Neural cell (in vitro differentiated cells): ENCODE results near the gene C2CD3. TPM values are rescaled to one million over a fixed set of nuclear protein-coding genes. Genes with fewer than 3 reads are reported as not detected.

Source experiments
- H2AFZ ChIP-seq: fragments of 200-600, 300-800 bp; sonication (generic), shearing (Covaris generic); 2 replicates; pipeline ENCODE4 v1.6.0; 2014; ENCODE audit warnings: low read depth, mild to moderate bottlenecking, antibody characterized with exemption, low read length, moderate library complexity
- H3F3A ChIP-seq: fragments of 200-600 bp; shearing (Covaris generic); 2 replicates; pipeline ENCODE4 v1.6.1; 2016; ENCODE audit warnings: mild to moderate bottlenecking, moderate library complexity, mixed read lengths, antibody characterized with exemption, low read length; ENCODE audit not compliant: insufficient read depth, poor library complexity, severe bottlenecking
- H3K27ac ChIP-seq: fragments of 200-600, 300-800 bp; sonication (generic), shearing (Covaris generic); 2 replicates; pipeline ENCODE4 v1.5.1; 2014; ENCODE audit warnings: mild to moderate bottlenecking, low read length, moderate library complexity
- H3K27me3 ChIP-seq: fragments of 300-800, 200-600 bp; sonication (generic), shearing (Covaris generic); 2 replicates; pipeline ENCODE4 v1.6.0; 2014; ENCODE audit warnings: mild to moderate bottlenecking, low read depth, low read length, moderate library complexity; ENCODE audit not compliant: insufficient read depth
- H3K36me3 ChIP-seq: fragments of 300-800, 200-600 bp; sonication (generic), shearing (Covaris generic); 2 replicates; pipeline ENCODE4 v1.5.1; 2014; ENCODE audit warnings: mild to moderate bottlenecking, antibody characterized with exemption, low read length, moderate library complexity; ENCODE audit not compliant: insufficient read depth
- H3K4me2 ChIP-seq: fragments of 300-800, 200-600 bp; sonication (generic), shearing (Covaris generic); 2 replicates; pipeline ENCODE4 v1.6.0; 2014; ENCODE audit warnings: mild to moderate bottlenecking, low read length
- H3K4me3 ChIP-seq: fragments of 300-800, 200-600 bp; sonication (generic), shearing (Covaris generic); 2 replicates; pipeline ENCODE4 v1.5.1; 2014; ENCODE audit warnings: mild to moderate bottlenecking, low read length, moderate library complexity
- H3K79me2 ChIP-seq: fragments of 200-600 bp; shearing (Covaris generic); replicated peaks from 2 replicates; pipeline ENCODE4 v1.6.0; 2014; ENCODE audit warnings: mild to moderate bottlenecking, low read length, moderate library complexity; ENCODE audit not compliant: insufficient read depth
- H3K9ac ChIP-seq: fragments of 300-800, 200-600 bp; sonication (generic), shearing (Covaris generic); 2 replicates; pipeline ENCODE4 v1.6.1; 2016; ENCODE audit warnings: mild to moderate bottlenecking, low read length, mixed read lengths
- H3K9me2 ChIP-seq: fragments of 200-600 bp; shearing (Covaris generic); 2 replicates; pipeline ENCODE4 v1.6.1; 2016; ENCODE audit warnings: mild to moderate bottlenecking, low read length, mixed read lengths; ENCODE audit not compliant: insufficient read depth
- H3K9me3 ChIP-seq: fragments of 200-600, 300-800 bp; sonication (generic), shearing (Covaris generic); 2 replicates; pipeline ENCODE4 v1.6.1; 2016; ENCODE audit warnings: mild to moderate bottlenecking, mixed run types, low read length, moderate library complexity, mixed read lengths
- H4K20me1 ChIP-seq: fragments of 200-600 bp; shearing (Covaris generic); 2 replicates; pipeline ENCODE4 v1.6.1; 2016; ENCODE audit warnings: mild to moderate bottlenecking, mixed run types; ENCODE audit not compliant: insufficient read depth
- CTCF ChIP-seq: fragments of 450-650 bp; IDR thresholded peaks from 2 replicates; pipeline ENCODE4 v1.5.1; 2014; ENCODE audit warnings: antibody characterized with exemption, mild to moderate bottlenecking, moderate library complexity; ENCODE audit not compliant: poor library complexity, severe bottlenecking
- EP300 ChIP-seq: fragments of 450-650 bp; conservative IDR thresholded peaks from 2 replicates; pipeline ENCODE4 v1.6.1; 2014; ENCODE audit warnings: antibody characterized with exemption, mild to moderate bottlenecking, moderate library complexity; ENCODE audit not compliant: poor library complexity, severe bottlenecking
- EZH2 ChIP-seq: fragments of 200-600, 300-800 bp; shearing (Covaris generic), sonication (generic); IDR thresholded peaks from 2 replicates; pipeline ENCODE4 v1.6.1; 2014; ENCODE audit warnings: antibody characterized with exemption, low read length, borderline replicate concordance, mild to moderate bottlenecking; ENCODE audit not compliant: insufficient read depth, poor library complexity, severe bottlenecking
- MXI1 ChIP-seq: fragments of 450-650 bp; conservative IDR thresholded peaks from 2 replicates; pipeline ENCODE4 v1.6.1; 2014; ENCODE audit warnings: antibody characterized with exemption, mild to moderate bottlenecking; ENCODE audit not compliant: poor library complexity, severe bottlenecking
- POLR2AphosphoS5 ChIP-seq: IDR thresholded peaks from 2 replicates; pipeline ENCODE4 v1.6.1; 2012
- RAD21 ChIP-seq: fragments of 450-650 bp; conservative IDR thresholded peaks from 2 replicates; pipeline ENCODE4 v1.6.1; 2014; ENCODE audit warnings: antibody characterized with exemption, mild to moderate bottlenecking, moderate library complexity
- SMC3 ChIP-seq: fragments of 450-650 bp; conservative IDR thresholded peaks from 2 replicates; pipeline ENCODE4 v1.6.1; 2014; ENCODE audit warnings: antibody characterized with exemption, mild to moderate bottlenecking, moderate library complexity; ENCODE audit not compliant: poor library complexity
- TAF1 ChIP-seq: IDR thresholded peaks from 2 replicates; pipeline ENCODE4 v1.6.1; 2012; ENCODE audit warnings: low read depth
- polyA plus RNA-seq: library from polyadenylated mRNA; depleted of rRNA; stranded (reverse); fragments of >200 nt; gene quantifications from 2 replicates; pipeline ENCODE4 v1.2.3, GENCODE V29; 2014
- TF ChIP-seq, protein P1 (sequence below): IDR thresholded peaks from 2 replicates; pipeline ENCODE4 v1.6.1; 2012; ENCODE audit warnings: borderline replicate concordance

C2CD3 gene
- polyA plus RNA-seq, 1 donor from 2014 or later, result 13.2 TPM

GRCh38 chr11:74090701-74091100 is 80.1 kb downstream of the C2CD3 start:
- Histone ChIP-seq H3K4me3 (no peak overlapping the region), H3K27me3 (no peaks in the 10 kb centered on the region), H3K79me2 (no peaks in the 10 kb centered on the region), H3K9me2 (no peaks in the 10 kb centered on the region), H3K9ac (no peak overlapping the region), H4K20me1 (no peaks in the 10 kb centered on the region), H3F3A (no peaks in the 10 kb centered on the region), H3K9me3 (no peaks in the 10 kb centered on the region), H3K27ac (no peak overlapping the region), H3K36me3 (peaks cover 13% of the 10 kb centered on the region), H2AFZ (no peak overlapping the region), H3K4me2 (no peak overlapping the region)
- TF ChIP-seq EZH2, result no peak
- TF ChIP-seq, protein P1, sequence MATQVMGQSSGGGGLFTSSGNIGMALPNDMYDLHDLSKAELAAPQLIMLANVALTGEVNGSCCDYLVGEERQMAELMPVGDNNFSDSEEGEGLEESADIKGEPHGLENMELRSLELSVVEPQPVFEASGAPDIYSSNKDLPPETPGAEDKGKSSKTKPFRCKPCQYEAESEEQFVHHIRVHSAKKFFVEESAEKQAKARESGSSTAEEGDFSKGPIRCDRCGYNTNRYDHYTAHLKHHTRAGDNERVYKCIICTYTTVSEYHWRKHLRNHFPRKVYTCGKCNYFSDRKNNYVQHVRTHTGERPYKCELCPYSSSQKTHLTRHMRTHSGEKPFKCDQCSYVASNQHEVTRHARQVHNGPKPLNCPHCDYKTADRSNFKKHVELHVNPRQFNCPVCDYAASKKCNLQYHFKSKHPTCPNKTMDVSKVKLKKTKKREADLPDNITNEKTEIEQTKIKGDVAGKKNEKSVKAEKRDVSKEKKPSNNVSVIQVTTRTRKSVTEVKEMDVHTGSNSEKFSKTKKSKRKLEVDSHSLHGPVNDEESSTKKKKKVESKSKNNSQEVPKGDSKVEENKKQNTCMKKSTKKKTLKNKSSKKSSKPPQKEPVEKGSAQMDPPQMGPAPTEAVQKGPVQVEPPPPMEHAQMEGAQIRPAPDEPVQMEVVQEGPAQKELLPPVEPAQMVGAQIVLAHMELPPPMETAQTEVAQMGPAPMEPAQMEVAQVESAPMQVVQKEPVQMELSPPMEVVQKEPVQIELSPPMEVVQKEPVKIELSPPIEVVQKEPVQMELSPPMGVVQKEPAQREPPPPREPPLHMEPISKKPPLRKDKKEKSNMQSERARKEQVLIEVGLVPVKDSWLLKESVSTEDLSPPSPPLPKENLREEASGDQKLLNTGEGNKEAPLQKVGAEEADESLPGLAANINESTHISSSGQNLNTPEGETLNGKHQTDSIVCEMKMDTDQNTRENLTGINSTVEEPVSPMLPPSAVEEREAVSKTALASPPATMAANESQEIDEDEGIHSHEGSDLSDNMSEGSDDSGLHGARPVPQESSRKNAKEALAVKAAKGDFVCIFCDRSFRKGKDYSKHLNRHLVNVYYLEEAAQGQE, result no peak
- no peak for TF ChIP-seq SMC3
- TF ChIP-seq POLR2AphosphoS5, result no peak
- no peak for TF ChIP-seq TAF1
- TF ChIP-seq RAD21, result no peak
- no peak for TF ChIP-seq MXI1
- no peak for TF ChIP-seq CTCF
- no peak for TF ChIP-seq EP300

GRCh38 chr11:74086242-74086884 is 84.4 kb downstream of the C2CD3 start:
- peaks cover 5% of the 10 kb centered on the region for H3K36me3 ChIP-seq
- H3K79me2 ChIP-seq, result no peaks in the 10 kb centered on the region
- no peaks in the 10 kb centered on the region for H3K27me3 ChIP-seq
- no peak overlapping the region for H3K9ac ChIP-seq
- H2AFZ ChIP-seq, result no peak overlapping the region
- no peaks in the 10 kb centered on the region for H4K20me1 ChIP-seq
- TF ChIP-seq SMC3, result no peak
- no peak for TF ChIP-seq EZH2
- no peak for TF ChIP-seq RAD21
- TF ChIP-seq CTCF, result no peak
- TF ChIP-seq TAF1, result no peak
- no peak for TF ChIP-seq POLR2AphosphoS5
- TF ChIP-seq EP300, result no peak
- TF ChIP-seq, protein P1, result no peak
- TF ChIP-seq MXI1, result no peak
- no peak overlapping the region for H3K27ac ChIP-seq
- no peaks in the 10 kb centered on the region for H3K9me2 ChIP-seq
- no peaks in the 10 kb centered on the region for H3F3A ChIP-seq
- no peak overlapping the region for H3K4me3 ChIP-seq
- H3K4me2 ChIP-seq, result no peak overlapping the region
- no peaks in the 10 kb centered on the region for H3K9me3 ChIP-seq
